Testis (tissue), 3 donors: ENCODE measurements around the gene SEMA6D. TPM values are rescaled to one million over a fixed set of nuclear protein-coding genes. Genes with fewer than 3 reads are reported as not detected.

Experiments used
- DNase-seq: peaks from one replicate; pipeline ENCODE4 v3.0.0-alpha.2; 2019
- H3K27ac ChIP-seq, 2 donors: fragments of 200-600 bp; sonication (generic); one replicate each; pipeline ENCODE4 v1.5.1; 2019
- H3K27me3 ChIP-seq: fragments of 200-600 bp; sonication (generic); one replicate; pipeline ENCODE4 v1.5.1; 2019
- H3K36me3 ChIP-seq: fragments of 200-600 bp; sonication (generic); one replicate; pipeline ENCODE4 v1.5.1; 2017; ENCODE audit warnings: low read depth; ENCODE audit errors: missing control alignments
- H3K4me1 ChIP-seq: fragments of 200-600 bp; sonication (generic); one replicate; pipeline ENCODE4 v1.5.1; 2019
- H3K4me3 ChIP-seq, 2 donors: fragments of 200-600 bp; sonication (generic); one replicate each; pipeline ENCODE4 v1.5.1; 2017 to 2019
- H3K9me3 ChIP-seq: fragments of 200-600 bp; sonication (generic); one replicate; pipeline ENCODE4 v1.5.1; 2017
- POLR2A ChIP-seq: fragments of 450-650 bp; IDR thresholded peaks from one replicate; pipeline ENCODE4 v1.6.1; 2017; ENCODE audit warnings: antibody characterized with exemption, mild to moderate bottlenecking, moderate library complexity
- WGBS, 2 donors: methylation state at CpG; one replicate each; pipeline ENCODE4 v1.1.5; 2018; 5-methylcytosine and 5-hydroxymethylcytosine counted together
- intact Hi-C: fragments of 100-400 bp; cut with DNase I; formaldehyde crosslinking; loops from one replicate; pipeline ENCODE4 v1.15.1; 2023; ENCODE audit warnings: low total_unique reads
- polyA plus RNA-seq: library from polyadenylated mRNA; stranded (reverse); fragments of 350-450 nt; fragmentation: Illumina TruSeq; extraction: RNeasy Lipid Tissue Mini Kit (QIAGEN cat#74804); gene quantifications from one replicate; pipeline ENCODE4 v1.2.3, GENCODE V29; 2014; ENCODE audit warnings: low read depth, low replicate concordance; ENCODE audit not compliant: insufficient read depth
- total RNA-seq, 2 donors: library from RNA; depleted of rRNA; stranded (reverse); fragments of >200 nt; gene quantifications; one replicate each; pipeline ENCODE4 v1.2.3, GENCODE V29; 2016
- TF ChIP-seq, protein P1 (sequence below), 3 experiments: fragments of 450-650 bp in 2 of 3; fragments of 200-600 bp in 1 of 3; sonication (generic) in 1 of 3; IDR thresholded peaks; one replicate each; pipeline ENCODE4 v1.5.1; 2016 to 2019; ENCODE audit warnings: antibody characterized with exemption in 3 of 3, mild to moderate bottlenecking in 2 of 3, moderate library complexity in 1 of 3

Gene SEMA6D
- total and polyA plus RNA-seq, 3 donors from 2014 or later: 4.0 to 5.6 (median 4.3) TPM

DNA sequence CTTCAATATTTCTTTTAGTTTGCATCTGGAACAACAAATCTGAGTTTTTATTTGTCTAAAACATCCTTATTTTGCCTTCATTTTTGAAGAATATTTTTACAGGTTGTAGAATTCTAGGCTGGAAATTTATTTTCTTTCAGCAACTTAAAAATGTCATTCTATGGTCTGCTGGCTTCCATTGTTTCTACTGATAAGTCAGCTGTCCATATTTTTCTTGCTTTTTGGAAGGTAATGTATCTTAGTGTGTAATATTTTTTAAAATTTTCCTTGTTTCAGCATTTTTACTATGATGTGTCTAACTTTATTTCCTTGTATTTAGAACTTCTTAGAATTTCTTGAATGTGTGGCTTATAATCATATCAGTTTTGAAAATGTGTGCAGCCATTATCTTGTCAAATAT is 37.0 kb downstream of the SEMA6D start:
- DNase-seq: no peak

DNA sequence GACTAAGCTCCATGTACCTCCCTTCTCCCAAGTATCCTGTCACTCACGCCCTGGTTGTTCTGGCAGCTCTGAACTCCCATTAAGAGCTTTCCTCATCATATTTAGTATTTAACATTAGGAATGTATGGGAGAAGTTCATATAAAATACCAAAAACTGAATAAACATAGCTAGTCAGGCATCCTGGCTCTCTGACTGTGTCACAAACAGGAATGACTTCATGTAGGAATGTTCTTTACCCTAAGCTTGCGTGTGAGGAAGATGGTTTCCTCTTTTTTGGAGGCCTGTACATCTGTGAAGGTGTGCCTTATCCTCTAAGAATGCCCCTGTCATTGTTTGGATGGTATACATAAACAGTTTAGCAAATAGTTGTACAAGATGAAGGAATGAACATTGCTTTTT is 38.6 kb downstream of the SEMA6D start:
- Histone ChIP-seq H3K4me3 (no peak overlapping the region), H3K27me3 (no peaks in the 10 kb centered on the region), H3K36me3 (no peaks in the 10 kb centered on the region), H3K9me3 (no peaks in the 10 kb centered on the region), H3K27ac (no peak overlapping the region), H3K4me1 (no peaks in the 10 kb centered on the region)
- TF ChIP-seq, protein P1, sequence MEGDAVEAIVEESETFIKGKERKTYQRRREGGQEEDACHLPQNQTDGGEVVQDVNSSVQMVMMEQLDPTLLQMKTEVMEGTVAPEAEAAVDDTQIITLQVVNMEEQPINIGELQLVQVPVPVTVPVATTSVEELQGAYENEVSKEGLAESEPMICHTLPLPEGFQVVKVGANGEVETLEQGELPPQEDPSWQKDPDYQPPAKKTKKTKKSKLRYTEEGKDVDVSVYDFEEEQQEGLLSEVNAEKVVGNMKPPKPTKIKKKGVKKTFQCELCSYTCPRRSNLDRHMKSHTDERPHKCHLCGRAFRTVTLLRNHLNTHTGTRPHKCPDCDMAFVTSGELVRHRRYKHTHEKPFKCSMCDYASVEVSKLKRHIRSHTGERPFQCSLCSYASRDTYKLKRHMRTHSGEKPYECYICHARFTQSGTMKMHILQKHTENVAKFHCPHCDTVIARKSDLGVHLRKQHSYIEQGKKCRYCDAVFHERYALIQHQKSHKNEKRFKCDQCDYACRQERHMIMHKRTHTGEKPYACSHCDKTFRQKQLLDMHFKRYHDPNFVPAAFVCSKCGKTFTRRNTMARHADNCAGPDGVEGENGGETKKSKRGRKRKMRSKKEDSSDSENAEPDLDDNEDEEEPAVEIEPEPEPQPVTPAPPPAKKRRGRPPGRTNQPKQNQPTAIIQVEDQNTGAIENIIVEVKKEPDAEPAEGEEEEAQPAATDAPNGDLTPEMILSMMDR (IDR thresholded peaks at IDR 0.05): no peak
- TF ChIP-seq POLR2A: no peak
- DNase-seq: no peak
- WGBS, 2 donors: 89 to 92% methylated on average over 2 of the region's 2 CpGs
- intact Hi-C loops: no loop called here

More for the DNA sequence above, 37.0 kb downstream of the SEMA6D start:
- intact Hi-C loops: no loop called here
- Histone ChIP-seq H3K27ac (no peak overlapping the region), H3K36me3 (no peaks in the 10 kb centered on the region), H3K27me3 (no peaks in the 10 kb centered on the region), H3K4me3 (no peak overlapping the region), H3K9me3 (no peaks in the 10 kb centered on the region), H3K4me1 (no peaks in the 10 kb centered on the region)
- TF ChIP-seq, protein P1 (IDR thresholded peaks at IDR 0.05): no peak
- no peak for TF ChIP-seq POLR2A

DNA sequence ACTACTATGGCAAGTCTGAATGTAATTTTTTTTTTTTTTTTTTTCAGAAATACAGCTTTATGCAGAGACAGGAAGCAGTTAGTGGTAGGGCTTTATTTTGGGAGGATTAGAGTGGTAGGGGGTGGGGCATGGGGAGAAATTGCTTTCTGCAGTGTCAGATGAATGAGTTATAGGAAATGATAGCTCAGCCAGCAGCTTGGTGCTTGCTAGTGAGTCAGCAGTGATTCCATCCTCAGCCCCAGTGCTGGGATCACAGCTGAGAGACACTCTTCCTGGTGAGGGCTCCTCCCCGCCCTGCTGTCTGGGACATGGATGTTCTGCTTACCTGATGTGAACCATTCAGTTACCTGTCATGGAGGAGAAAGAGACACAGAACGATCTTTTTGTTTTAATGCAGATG is 39.6 kb downstream of the SEMA6D start:
- H3K36me3 ChIP-seq: no peaks in the 10 kb centered on the region
- WGBS, 2 donors: 89 to 94% methylated on average over 2 of the region's 2 CpGs
- intact Hi-C loops: no loop called here
- no peak for DNase-seq
- H3K4me3 ChIP-seq: no peak overlapping the region
- no peak for TF ChIP-seq POLR2A
- TF ChIP-seq, protein P1 (IDR thresholded peaks at IDR 0.05): no peak
- H3K4me1 ChIP-seq: no peaks in the 10 kb centered on the region
- H3K27me3 ChIP-seq: no peaks in the 10 kb centered on the region
- no peaks in the 10 kb centered on the region for H3K9me3 ChIP-seq
- H3K27ac ChIP-seq: no peak overlapping the region

DNA sequence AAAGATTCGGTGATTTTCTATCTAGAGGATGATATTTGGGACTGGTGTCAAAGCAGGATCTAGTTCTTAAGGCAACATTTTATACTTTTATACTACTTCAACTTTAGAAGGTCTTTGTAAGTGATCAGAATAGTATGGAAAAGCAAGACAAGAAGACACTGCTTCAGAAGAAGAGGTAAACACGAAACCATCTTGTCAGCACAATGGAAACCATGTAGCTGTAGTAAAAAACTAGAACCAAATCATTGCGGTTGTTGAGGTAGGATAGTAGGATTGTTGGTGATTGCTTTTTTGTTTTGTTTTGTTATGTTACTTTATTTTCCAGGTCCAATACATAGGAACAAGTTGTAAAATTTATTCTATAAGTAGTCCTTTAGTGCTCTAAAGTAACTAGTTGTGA is 40.0 kb downstream of the SEMA6D start:
- no peak for TF ChIP-seq POLR2A
- TF ChIP-seq, protein P1 (IDR thresholded peaks at IDR 0.05): no peak
- no peaks in the 10 kb centered on the region for H3K27me3 ChIP-seq
- no peak overlapping the region for H3K27ac ChIP-seq
- no peaks in the 10 kb centered on the region for H3K36me3 ChIP-seq
- 80 to 97% methylated on average over 3 of the region's 3 CpGs for WGBS, 2 donors
- DNase-seq: no peak
- H3K4me3 ChIP-seq: no peak overlapping the region
- intact Hi-C loops: no loop called here
- no peaks in the 10 kb centered on the region for H3K9me3 ChIP-seq
- H3K4me1 ChIP-seq: no peaks in the 10 kb centered on the region

DNA sequence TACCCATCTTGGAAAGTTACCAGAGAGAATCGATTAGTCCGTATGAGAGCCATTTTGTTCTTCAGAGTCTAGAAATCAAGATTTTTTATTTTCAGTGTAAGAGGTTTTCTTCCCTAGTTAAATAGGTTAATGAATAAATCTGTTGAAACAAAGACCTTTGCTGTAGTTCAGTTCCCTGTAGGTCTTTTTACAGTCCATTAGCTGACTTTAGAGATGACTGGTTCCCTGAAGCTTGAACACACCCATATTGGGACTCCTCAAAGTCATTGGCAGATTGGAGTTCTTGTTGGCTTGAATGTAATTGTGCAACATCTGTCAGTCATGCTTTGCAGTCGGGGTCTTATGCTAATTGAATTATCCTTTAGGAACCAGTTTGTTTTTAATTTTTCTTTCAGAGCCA is 45.3 kb downstream of the SEMA6D start:
- TF ChIP-seq, protein P1 (IDR thresholded peaks at IDR 0.05): no peak
- no peak for TF ChIP-seq POLR2A
- Histone ChIP-seq H3K27me3 (no peaks in the 10 kb centered on the region), H3K9me3 (no peaks in the 10 kb centered on the region), H3K36me3 (no peaks in the 10 kb centered on the region), H3K27ac (no peak overlapping the region), H3K4me1 (no peaks in the 10 kb centered on the region), H3K4me3 (no peak overlapping the region)
- intact Hi-C loops: no loop called here
- DNase-seq: no peak
- WGBS, 2 donors: 91 to 93% methylated on average over 3 of the region's 3 CpGs
